A673 (cell line): ENCODE measurements around the gene HNRNPC. TPM values are rescaled to one million over a fixed set of nuclear protein-coding genes. Genes with fewer than 3 reads are reported as not detected.

Source experiments
- BruUV-seq: library from RNA; stranded (reverse); fragments of 400-500 nt; replicated peaks from 2 replicates; lab custom pipeline; 2021; lab: Mats Ljungman, UMichigan
- CTCF ChIA-PET: fragments of 300-600 bp; sonication (Branson Sonifier 250); formaldehyde crosslinking; loops from one replicate; lab custom pipeline; 2022; ENCODE audit warnings: antibody characterized with exemption; lab: Charles Lee
- POLR2A ChIA-PET: fragments of 300-600 bp; sonication (Branson Sonifier 250); formaldehyde crosslinking; loops from one replicate; lab custom pipeline; 2022; ENCODE audit warnings: antibody characterized with exemption; ENCODE audit not compliant: low non-redundant PET; lab: Charles Lee
- DNase-seq: peaks from one replicate; pipeline ENCODE4 v3.0.0-alpha.2; 2015; ENCODE audit warnings: low spot score
- H3K27ac ChIP-seq: fragments of 200-600 bp; sonication (generic); 2 replicates; pipeline ENCODE4 v1.5.1; 2016; ENCODE audit warnings: mixed run types, low read depth, mild to moderate bottlenecking, mixed read lengths, antibody characterized with exemption, low read length; ENCODE audit not compliant: poor library complexity, severe bottlenecking
- H3K27me3 ChIP-seq: fragments of 200-600 bp; sonication (generic); replicated peaks from 2 replicates; pipeline ENCODE4 v1.6.1; 2017; ENCODE audit warnings: mixed run types, low read depth, mild to moderate bottlenecking, mixed read lengths, antibody characterized with exemption, low read length; ENCODE audit not compliant: insufficient read depth, poor library complexity
- H3K36me3 ChIP-seq: fragments of 200-600 bp; sonication (generic); 2 replicates; pipeline ENCODE4 v1.6.1; 2016; ENCODE audit warnings: mixed run types, mild to moderate bottlenecking, mixed read lengths, antibody characterized with exemption, low read length; ENCODE audit not compliant: insufficient read depth, poor library complexity, severe bottlenecking
- H3K4me1 ChIP-seq: fragments of 200-600 bp; sonication (generic); 2 replicates; pipeline ENCODE4 v1.6.1; 2017; ENCODE audit warnings: mixed run types, mild to moderate bottlenecking, mixed read lengths, antibody characterized with exemption, low read length; ENCODE audit not compliant: insufficient read depth, poor library complexity, severe bottlenecking
- H3K4me3 ChIP-seq: fragments of 200-600 bp; sonication (generic); 2 replicates; pipeline ENCODE4 v1.5.1; 2016; ENCODE audit warnings: low read depth, mixed run types, mild to moderate bottlenecking, mixed read lengths, low read length; ENCODE audit not compliant: poor library complexity, severe bottlenecking
- H3K9me3 ChIP-seq: fragments of 200-600 bp; sonication (generic); 2 replicates; pipeline ENCODE4 v1.6.1; 2016; ENCODE audit warnings: mixed run types, low read depth, mild to moderate bottlenecking, mixed read lengths, antibody characterized with exemption, low read length; ENCODE audit not compliant: poor library complexity, severe bottlenecking
- EZH2 ChIP-seq: fragments of 200-600 bp; sonication (generic); IDR thresholded peaks from 2 replicates; pipeline ENCODE4 v1.6.1; 2017; ENCODE audit warnings: borderline replicate concordance, low read depth, mild to moderate bottlenecking, mixed read lengths, antibody characterized with exemption, low read length; ENCODE audit not compliant: poor library complexity, severe bottlenecking
- intact Hi-C: fragments of 100-400 bp; cut with micrococcal nuclease; formaldehyde crosslinking; loops from one replicate; pipeline ENCODE4 v1.10.0; 2022; ENCODE audit not compliant: unreplicated experiment
- total RNA-seq: library from RNA; stranded (reverse); gene quantifications from 2 replicates; pipeline ENCODE4 v1.2.3, GENCODE V29; 2021
- TF ChIP-seq, protein P1 (sequence below): fragments of 300-800, 200-600 bp; sonication (generic); conservative IDR thresholded peaks from 2 replicates; pipeline ENCODE4 v1.5.1; 2017; ENCODE audit warnings: low read depth, mild to moderate bottlenecking, antibody characterized with exemption, low read length, moderate library complexity, mixed read lengths

HNRNPC gene
- total RNA-seq, 1 experiment from 2014 or later, result 949 TPM

- no TSS peak for BruUV-seq
- Histone ChIP-seq H3K36me3 (peaks cover 77% of the 10 kb centered on the region), H3K9me3 (no peaks in the 10 kb centered on the region), H3K4me1 (no peaks in the 10 kb centered on the region), H3K27me3 (no peaks in the 10 kb centered on the region), H3K27ac (no peak overlapping the region), H3K4me3 (no peak overlapping the region)
- no peak for DNase-seq
- TF ChIP-seq, protein P1, sequence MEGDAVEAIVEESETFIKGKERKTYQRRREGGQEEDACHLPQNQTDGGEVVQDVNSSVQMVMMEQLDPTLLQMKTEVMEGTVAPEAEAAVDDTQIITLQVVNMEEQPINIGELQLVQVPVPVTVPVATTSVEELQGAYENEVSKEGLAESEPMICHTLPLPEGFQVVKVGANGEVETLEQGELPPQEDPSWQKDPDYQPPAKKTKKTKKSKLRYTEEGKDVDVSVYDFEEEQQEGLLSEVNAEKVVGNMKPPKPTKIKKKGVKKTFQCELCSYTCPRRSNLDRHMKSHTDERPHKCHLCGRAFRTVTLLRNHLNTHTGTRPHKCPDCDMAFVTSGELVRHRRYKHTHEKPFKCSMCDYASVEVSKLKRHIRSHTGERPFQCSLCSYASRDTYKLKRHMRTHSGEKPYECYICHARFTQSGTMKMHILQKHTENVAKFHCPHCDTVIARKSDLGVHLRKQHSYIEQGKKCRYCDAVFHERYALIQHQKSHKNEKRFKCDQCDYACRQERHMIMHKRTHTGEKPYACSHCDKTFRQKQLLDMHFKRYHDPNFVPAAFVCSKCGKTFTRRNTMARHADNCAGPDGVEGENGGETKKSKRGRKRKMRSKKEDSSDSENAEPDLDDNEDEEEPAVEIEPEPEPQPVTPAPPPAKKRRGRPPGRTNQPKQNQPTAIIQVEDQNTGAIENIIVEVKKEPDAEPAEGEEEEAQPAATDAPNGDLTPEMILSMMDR, result no peak
- no peak for TF ChIP-seq EZH2
- intact Hi-C loops, result no loop called here
- ChIA-PET CTCF (no interaction called here), POLR2A (no interaction called here)
These were observed 60.7 kb downstream of the HNRNPC start for GRCh38 chr14:21208554-21208953.

DNA sequence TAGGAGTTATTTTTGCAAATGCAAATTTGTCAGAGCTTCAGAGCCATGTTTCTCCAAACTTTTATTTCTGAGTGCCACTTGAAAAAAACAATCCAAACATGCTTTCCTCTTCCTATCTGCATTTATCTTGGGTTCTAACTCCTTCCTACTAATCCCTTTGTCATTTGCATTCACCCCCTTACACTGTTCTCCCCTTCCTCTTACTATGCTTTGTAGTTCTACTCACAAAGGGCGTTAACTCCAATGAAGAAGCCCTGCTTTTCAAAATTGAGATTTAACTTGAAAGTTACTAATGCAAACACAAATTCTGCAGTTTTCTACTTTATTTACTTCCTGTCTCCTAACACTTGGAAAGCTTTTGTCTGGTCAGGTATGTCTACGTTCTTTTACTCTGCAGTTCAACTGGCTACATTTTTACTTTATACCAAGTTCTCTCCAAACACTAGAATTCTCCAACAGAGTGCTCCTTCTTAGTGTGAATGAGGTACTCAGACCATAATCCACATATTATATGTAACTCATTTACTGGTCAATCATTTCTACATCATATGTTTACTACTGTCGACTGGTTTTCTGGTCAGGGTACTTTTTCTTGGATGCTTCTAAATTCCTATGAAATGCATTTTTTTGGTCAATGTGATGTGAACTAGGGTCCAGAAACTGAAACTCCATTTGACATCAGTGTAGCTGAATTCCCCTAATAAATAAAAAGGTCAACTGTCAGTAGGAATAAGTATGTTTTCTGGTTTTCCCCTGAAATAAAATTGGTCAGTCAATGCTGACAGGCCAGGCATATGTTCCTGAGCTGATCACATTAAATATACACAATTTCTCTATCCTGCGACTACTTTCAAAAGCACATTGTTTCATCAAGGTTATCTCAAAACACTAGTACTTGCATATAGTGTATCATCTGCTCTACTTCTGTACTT lies 62.2 kb downstream of the HNRNPC start:
- peaks cover 62% of the 10 kb centered on the region for H3K36me3 ChIP-seq
- no peak overlapping the region for H3K4me3 ChIP-seq
- peak overlapping the region; percentile 45 for H3K27ac ChIP-seq
- H3K27me3 ChIP-seq, result no peaks in the 10 kb centered on the region
- POLR2A ChIA-PET, result no interaction called here
- no peaks in the 10 kb centered on the region for H3K9me3 ChIP-seq
- no peak for DNase-seq
- H3K4me1 ChIP-seq, result no peaks in the 10 kb centered on the region
- BruUV-seq, result no TSS peak
- no peak for TF ChIP-seq EZH2
- TF ChIP-seq, protein P1, result no peak
- CTCF ChIA-PET, result no interaction called here
- intact Hi-C loops, result no loop called here

- no peak for DNase-seq
- ChIA-PET POLR2A (no interaction called here), CTCF (no interaction called here)
- Histone ChIP-seq H3K4me3 (no peak overlapping the region), H3K27ac (no peak overlapping the region), H3K9me3 (no peaks in the 10 kb centered on the region), H3K4me1 (no peaks in the 10 kb centered on the region), H3K36me3 (peaks cover 52% of the 10 kb centered on the region), H3K27me3 (no peaks in the 10 kb centered on the region)
- no TSS peak for BruUV-seq
- TF ChIP-seq, protein P1, result no peak
- no peak for TF ChIP-seq EZH2
- intact Hi-C loops, result no loop called here
These were observed 63.3 kb downstream of the HNRNPC start for GRCh38 chr14:21205678-21206581.
